Spinal cord (tissue), 10 donors: ENCODE data around the gene LRP3. TPM values are rescaled to one million over a fixed set of nuclear protein-coding genes. Genes with fewer than 3 reads are reported as not detected.

Experiments
- DNase-seq, 6 donors: peaks; one replicate each; pipeline versions ENCODE4 v3.0.0 to v3.0.0-alpha.2; 2013 to 2015; ENCODE audit warnings: low spot score in 6 of 6, low read depth in 4 of 6
- H3K27ac ChIP-seq: one replicate; pipeline ENCODE4 v1.5.1; 2013; ENCODE audit warnings: low read depth, low read length, control low read depth
- H3K27me3 ChIP-seq: one replicate; pipeline ENCODE4 v1.6.1; 2013; ENCODE audit warnings: low read length; ENCODE audit not compliant: control insufficient read depth, insufficient read depth
- H3K36me3 ChIP-seq: one replicate; pipeline ENCODE4 v1.6.1; 2013; ENCODE audit warnings: low read length; ENCODE audit not compliant: control insufficient read depth, insufficient read depth
- H3K4me1 ChIP-seq: one replicate; pipeline ENCODE4 v1.6.1; 2013; ENCODE audit warnings: low read length; ENCODE audit not compliant: control insufficient read depth, insufficient read depth
- H3K4me3 ChIP-seq: one replicate; pipeline ENCODE4 v1.5.1; 2013; ENCODE audit warnings: low read depth, low read length, control low read depth
- H3K9me3 ChIP-seq: one replicate; pipeline ENCODE4 v1.6.1; 2013; ENCODE audit warnings: low read length; ENCODE audit not compliant: control insufficient read depth, insufficient read depth
- WGBS: methylation state at CpG from one replicate; pipeline ENCODE4 v1.1.5; 2013; ENCODE audit warnings: missing lambda C conversion rate; ENCODE audit not compliant: insufficient coverage; 5-methylcytosine and 5-hydroxymethylcytosine counted together
- polyA plus RNA-seq, 2 donors: library from polyadenylated mRNA; unstranded; fragments of 120-200 nt; gene quantifications; one replicate each; pipeline ENCODE4 v1.2.1, GENCODE V29; 2013; ENCODE audit not compliant: insufficient read length in 2 of 2
- total RNA-seq, 2 donors: library from RNA; depleted of rRNA in 1 of 2; stranded (reverse); fragments of 120-200 nt in 1 of 2; fragments of >200 nt in 1 of 2; gene quantifications; one replicate each; pipeline versions ENCODE4 v1.2.3 to v1.2.4, GENCODE V29; 2013 to 2014
- donor health status: healthy.

Gene LRP3
- total and polyA plus RNA-seq, 4 donors = 35.4 to 130 (median 83.5) TPM

DNA sequence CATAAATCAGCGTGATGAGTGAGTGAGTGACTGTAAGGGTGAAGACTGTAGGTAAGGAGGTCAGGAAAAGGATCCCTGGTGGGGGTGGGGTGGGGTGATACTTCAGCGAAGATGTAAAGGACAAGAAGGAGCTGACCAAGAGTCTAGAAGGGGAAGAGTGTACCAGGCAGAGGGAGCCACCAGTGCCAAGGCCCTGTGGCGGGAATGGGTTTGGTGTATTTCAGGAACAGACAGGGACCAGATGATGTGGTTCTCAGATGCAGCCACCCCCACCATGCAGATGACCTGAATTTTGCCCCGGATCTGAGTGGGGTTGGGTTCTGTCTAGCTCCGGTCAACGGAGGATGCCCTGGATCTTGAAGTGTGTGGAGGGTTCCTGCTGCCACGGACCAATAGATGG is 61.7 kb downstream of the LRP3 start:
- Histone ChIP-seq H3K4me3 (no peak overlapping the region), H3K36me3 (no peaks in the 10 kb centered on the region), H3K4me1 (peaks cover 2% of the 10 kb centered on the region), H3K27ac (no peak overlapping the region), H3K27me3 (no peaks in the 10 kb centered on the region), H3K9me3 (no peaks in the 10 kb centered on the region)
- 83% methylated on average over 7 of the region's 7 CpGs for WGBS
- DNase-seq = no peak

DNA sequence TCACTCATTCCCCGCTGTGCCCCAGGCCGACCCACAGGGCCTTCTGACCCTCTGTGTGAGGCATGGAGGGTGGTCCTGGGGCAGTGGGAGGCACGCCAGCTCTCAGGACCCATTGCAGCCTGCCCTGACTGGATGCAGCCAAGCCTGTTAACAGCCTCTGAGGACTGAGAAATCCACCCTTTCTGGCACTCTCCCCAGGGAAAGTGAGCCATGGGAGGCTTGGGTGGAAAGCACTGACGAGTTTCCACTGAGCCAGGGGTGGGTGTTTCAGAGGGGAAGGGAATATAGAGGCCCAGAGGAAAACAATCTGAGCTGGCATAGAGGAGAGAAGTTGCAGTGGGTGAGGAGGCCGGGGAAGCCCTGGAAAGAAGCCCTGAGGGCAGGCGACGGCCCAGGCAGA is 62.1 kb downstream of the LRP3 start:
- DNase-seq = peak in 1 of 6 donors; percentile 28
- Histone ChIP-seq H3K4me3 (no peak overlapping the region), H3K27me3 (no peaks in the 10 kb centered on the region), H3K4me1 (peaks cover 2% of the 10 kb centered on the region), H3K36me3 (no peaks in the 10 kb centered on the region), H3K9me3 (no peaks in the 10 kb centered on the region), H3K27ac (no peak overlapping the region)
- 51% methylated on average over 6 of the region's 7 CpGs for WGBS

DNA sequence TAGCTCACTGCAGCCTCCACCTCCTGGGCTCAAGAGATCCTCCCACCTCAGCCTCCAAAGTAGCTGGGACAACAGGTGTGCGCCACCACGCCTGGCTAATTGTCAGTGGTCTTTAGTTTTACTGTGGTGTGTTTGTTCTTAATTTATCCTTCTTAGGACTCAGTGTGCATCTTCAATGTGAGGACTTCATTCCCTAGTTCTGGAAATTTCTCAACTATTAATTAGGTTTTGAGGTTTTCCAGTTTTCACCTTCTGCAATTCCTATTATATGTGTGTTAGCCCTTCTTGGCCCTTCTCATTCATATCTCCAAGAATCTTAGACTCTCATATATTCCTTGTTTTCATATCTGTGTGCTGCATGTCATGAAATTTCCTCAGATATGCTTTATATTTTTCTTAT is 63.7 kb downstream of the LRP3 start:
- H3K36me3 ChIP-seq = no peaks in the 10 kb centered on the region
- H3K4me1 ChIP-seq = peaks cover 2% of the 10 kb centered on the region
- DNase-seq = no peak
- H3K9me3 ChIP-seq = no peaks in the 10 kb centered on the region
- no peaks in the 10 kb centered on the region for H3K27me3 ChIP-seq
- H3K4me3 ChIP-seq = no peak overlapping the region
- no CpG with 5 or more reads among the region's 2 CpGs for WGBS
- H3K27ac ChIP-seq = no peak overlapping the region

Other genes with a start within 250 kb of the LRP3 start
- 10 to 100 TPM in 1 of 2 donors, 1 to 10 TPM in 1; 9.0 to 22.8 TPM for gene CEP89, start 222.4 kb upstream of the LRP3 start, total RNA-seq
- gene CEP89, start 222.4 kb upstream of the LRP3 start, polyA plus RNA-seq = 10 to 100 TPM; 29.8 to 41.8 TPM
- 1 to 10 TPM; 1.7 to 2.3 TPM for gene FAAP24, start 222.1 kb upstream of the LRP3 start, total RNA-seq
- gene FAAP24, start 222.1 kb upstream of the LRP3 start, polyA plus RNA-seq = 1 to 10 TPM; 2.7 to 3.4 TPM
- 1 to 10 TPM; 3.7 to 10.0 TPM for gene RHPN2, start 129.4 kb upstream of the LRP3 start, total RNA-seq
- gene RHPN2, start 129.4 kb upstream of the LRP3 start, polyA plus RNA-seq = 10 to 100 TPM in 1 of 2 donors, 1 to 10 TPM in 1; 9.3 to 10.3 TPM
- 10 to 100 TPM in 1 of 2 donors, 1 to 10 TPM in 1; 8.3 to 12.5 TPM for gene GPATCH1, start 113.1 kb upstream of the LRP3 start, total RNA-seq
- 10 to 100 TPM in 1 of 2 donors, 1 to 10 TPM in 1; 8.7 to 11.0 TPM for gene GPATCH1, start 113.1 kb upstream of the LRP3 start, polyA plus RNA-seq
- gene WDR88, start 62.2 kb upstream of the LRP3 start, total RNA-seq = under 1 TPM in 1 of 2 donors, not detected in 1; 0.22 TPM
- gene WDR88, start 62.2 kb upstream of the LRP3 start, polyA plus RNA-seq = 1 to 10 TPM; 1.0 to 1.4 TPM
- 1 to 10 TPM; 3.8 to 5.4 TPM for gene SLC7A10, start 31.5 kb downstream of the LRP3 start, total RNA-seq
- gene SLC7A10, start 31.5 kb downstream of the LRP3 start, polyA plus RNA-seq = 10 to 100 TPM; 34.3 to 43.2 TPM
- gene CEBPA, start 108.2 kb downstream of the LRP3 start, total RNA-seq = 1 to 10 TPM; 5.1 to 6.4 TPM
- gene CEBPA, start 108.2 kb downstream of the LRP3 start, polyA plus RNA-seq = 1 to 10 TPM; 6.0 to 6.7 TPM
- gene CEBPG, start 179.4 kb downstream of the LRP3 start, total RNA-seq = 10 to 100 TPM; 19.2 to 30.0 TPM
- gene CEBPG, start 179.4 kb downstream of the LRP3 start, polyA plus RNA-seq = 10 to 100 TPM; 26.7 to 36.3 TPM